Fibroblast of peridontal ligament (primary cell): ENCODE data around the gene CHRD.

Experiments
- DNase-seq: peaks from one replicate; pipeline ENCODE4 v3.0.0-alpha.2; 2010; ENCODE audit errors: extremely low read depth

The CHRD gene

GRCh38 chr3:184360929-184361531 lies 18.8 kb upstream of the CHRD start:
- DNase-seq: no peak

GRCh38 chr3:184361532-184361931 lies 18.3 kb upstream of the CHRD start, which contains the start of the genes CLCN2 and POLR2H:
Gene CLCN2 (minus strand): TSS chr3:184361605. CDS start chr3:184361479, 126 bp downstream.
Gene POLR2H (plus strand): TSS chr3:184361710. CDS start chr3:184363493, 1,783 bp downstream.
- DNase-seq: no peak

GRCh38 chr3:184361932-184362667 lies 17.8 kb upstream of the CHRD start:
- DNase-seq: peak; percentile 56

GRCh38 chr3:184362668-184363546 lies 16.9 kb upstream of the CHRD start:
- peak; percentile 97 for DNase-seq

GRCh38 chr3:184366619-184367289 lies 13.1 kb upstream of the CHRD start:
- peak; percentile 95 for DNase-seq

GRCh38 chr3:184368116-184368515 lies 11.7 kb upstream of the CHRD start:
- no peak for DNase-seq

GRCh38 chr3:184368586-184369183 lies 11.2 kb upstream of the CHRD start:
- DNase-seq: peak; percentile 83

- peak; percentile 89 for DNase-seq
Measured at GRCh38 chr3:184371570-184372018, 8.3 kb upstream of the CHRD start.

- no peak for DNase-seq
Measured at GRCh38 chr3:184372296-184372821, 7.5 kb upstream of the CHRD start.

- DNase-seq: no peak
Measured at GRCh38 chr3:184372911-184373310, 6.9 kb upstream of the CHRD start.

- DNase-seq: peak; percentile 45
Measured at GRCh38 chr3:184373422-184373821, 6.4 kb upstream of the CHRD start.

- no peak for DNase-seq
Measured at GRCh38 chr3:184375747-184376461, 4.0 kb upstream of the CHRD start.

- no peak for DNase-seq
Measured at GRCh38 chr3:184377374-184377773, 2.5 kb upstream of the CHRD start.

- DNase-seq: no peak
Measured at GRCh38 chr3:184377882-184378445, 1.9 kb upstream of the CHRD start, which contains the start of gene THPO. Gene THPO (minus strand): TSS chr3:184378207. CDS start chr3:184376259, 1,948 bp downstream.

GRCh38 chr3:184378651-184379357 lies 1.1 kb upstream of the CHRD start:
- no peak for DNase-seq

GRCh38 chr3:184380185-184380626 lies 352 bp downstream of the CHRD start:
- peak; percentile 19 for DNase-seq

- no peak for DNase-seq
Measured at GRCh38 chr3:184380627-184381260, 890 bp downstream of the CHRD start.
